Measurements from ENCODE around the gene LIPT1.

The LIPT1 gene

GRCh38 chr2:99153921-99154604 is 704 bp upstream of the LIPT1 start (continued):
- TF ChIP-seq ZNF473 (tag by site-specific recombination; IDR thresholded peaks at IDR 0.05) (no peak), MYNN (tag by site-specific recombination; IDR thresholded peaks at IDR 0.05; ENCODE audit: borderline replicate concordance) (no peak), ZFP3 (tag by site-specific recombination; IDR thresholded peaks at IDR 0.05; ENCODE audit: low read depth) (no peak)

GRCh38 chr2:99156891-99157290 is 2.1 kb downstream of the LIPT1 start:
- Histone ChIP-seq H3K27ac (ENCODE audit: extremely low read depth, low read depth, low read length) (no peak overlapping the region), H3K4me3 (ENCODE audit: low read depth, low read length) (no peak overlapping the region), H3K4me1 (ENCODE audit: control insufficient read depth, insufficient read depth, low read length) (peaks cover 3% of the 10 kb centered on the region; the same call in 1 of the 2 replicates), H3K9me3 (ENCODE audit: control insufficient read depth, insufficient read depth, low read depth, low read length) (no peaks in the 10 kb centered on the region), H3K36me3 (ENCODE audit: control insufficient read depth in 2 of 2, insufficient read depth in 1 of 2, low read length in 2 of 2) (peaks cover 0 to 20% of the 10 kb centered on the region in 2 experiments; a peak in 1 of 3 replicates)
- CTCF ChIA-PET = interaction anchor here (1.6 kb wide), 1 partner anchor 10 kb away, joined by 6 read pairs; no protein-coding TSS in a partner anchor
- POLR2A ChIA-PET = interaction anchor here (1.6 kb wide), 1 partner anchor 16 kb away, joined by 6 read pairs; the partner anchor contains the start of gene C2orf15
- no peak for TF ChIP-seq ZNF146 (tag by site-specific recombination; IDR thresholded peaks at IDR 0.05)
- no peak for TF ChIP-seq TCF7L2 (IDR thresholded peaks at IDR 0.05; ENCODE audit: borderline replicate concordance, low read depth, low read length)
- no peak for TF ChIP-seq REPIN1 (tag by site-specific recombination; IDR thresholded peaks at IDR 0.05; ENCODE audit: low read depth)
- no peak for TF ChIP-seq YY1 (tag by site-specific recombination; IDR thresholded peaks at IDR 0.05)

GRCh38 chr2:99158599-99158998 is 3.8 kb downstream of the LIPT1 start:
- H3K9me3 ChIP-seq (ENCODE audit: control insufficient read depth, insufficient read depth, low read depth, low read length) = no peaks in the 10 kb centered on the region
- no peak overlapping the region for H3K4me3 ChIP-seq (ENCODE audit: low read depth, low read length)
- TF ChIP-seq ZXDB (tag by site-specific recombination; IDR thresholded peaks at IDR 0.05) = no peak
- TF ChIP-seq PRDM10 (tag by site-specific recombination; IDR thresholded peaks at IDR 0.05) = no peak
- TF ChIP-seq ZNF214 (tag by site-specific recombination; IDR thresholded peaks at IDR 0.05; ENCODE audit: borderline replicate concordance) = no peak
- TF ChIP-seq ZNF350 (tag by site-specific recombination; IDR thresholded peaks at IDR 0.05) = no peak
- no peak for TF ChIP-seq EGR2 (tag by site-specific recombination; IDR thresholded peaks at IDR 0.05; ENCODE audit: low read depth)
- TF ChIP-seq ZNF701 (tag by site-specific recombination; IDR thresholded peaks at IDR 0.05) = no peak
- TF ChIP-seq SP3 (tag by site-specific recombination; IDR thresholded peaks at IDR 0.05) = no peak
- TF ChIP-seq ZNF362 (tag by site-specific recombination; IDR thresholded peaks at IDR 0.05) = no peak
- TF ChIP-seq ZNF169 (tag by site-specific recombination; IDR thresholded peaks at IDR 0.05) = no peak
- no peak for TF ChIP-seq SP7 (tag by site-specific recombination; IDR thresholded peaks at IDR 0.05)
- TF ChIP-seq GLIS2 (tag by site-specific recombination; IDR thresholded peaks at IDR 0.05) = no peak
- TF ChIP-seq ZNF621 (tag by site-specific recombination; IDR thresholded peaks at IDR 0.05) = no peak
- TF ChIP-seq RBAK (tag by site-specific recombination; IDR thresholded peaks at IDR 0.05) = no peak
- TF ChIP-seq IKZF3 (tag by site-specific recombination; IDR thresholded peaks at IDR 0.05) = no peak
- POLR2A ChIA-PET = interaction anchor here (1.6 kb wide), 1 partner anchor 18 kb away, joined by 6 read pairs; the partner anchor contains the start of gene C2orf15
- H3K4me1 ChIP-seq (ENCODE audit: control insufficient read depth, insufficient read depth, low read length) = peaks cover 3% of the 10 kb centered on the region; the same call in 1 of the 2 replicates
- peaks cover 0 to 27% of the 10 kb centered on the region in 2 experiments; a peak in 1 of 3 replicates for H3K36me3 ChIP-seq (ENCODE audit: control insufficient read depth in 2 of 2, insufficient read depth in 1 of 2, low read length in 2 of 2)
- CTCF ChIA-PET = interaction anchor here (0.7 to 0.9 kb wide), 3 partner anchors 13 to 509 kb away, joined by 4 to 5 read pairs (median 4); no protein-coding TSS in a partner anchor
- no peak overlapping the region for H3K27ac ChIP-seq (ENCODE audit: extremely low read depth, low read depth, low read length)

Measured in HEK293 (cell line).